LNCaP clone FGC (cell line): ENCODE data around the gene FZR1.

ENCODE experiments used
- DNase-seq: peaks from one replicate; pipeline ENCODE4 v3.0.0-alpha.2; 2011; ENCODE audit warnings: low read depth
- H3K4me3 ChIP-seq: 2 replicates; pipeline ENCODE4 v1.5.1; 2011; ENCODE audit warnings: mild to moderate bottlenecking, low read depth, low read length, control low read depth
- TF ChIP-seq, protein P1 (sequence below): IDR thresholded peaks from 2 replicates; pipeline ENCODE4 v1.5.1; 2012; ENCODE audit warnings: mild to moderate bottlenecking; ENCODE audit not compliant: control insufficient read depth, insufficient read depth; ENCODE audit errors: extremely low read depth

The FZR1 gene

GRCh38 chr19:3497757-3498520 is 8.2 kb upstream of the FZR1 start:
- DNase-seq, result no peak
- TF ChIP-seq, protein P1, sequence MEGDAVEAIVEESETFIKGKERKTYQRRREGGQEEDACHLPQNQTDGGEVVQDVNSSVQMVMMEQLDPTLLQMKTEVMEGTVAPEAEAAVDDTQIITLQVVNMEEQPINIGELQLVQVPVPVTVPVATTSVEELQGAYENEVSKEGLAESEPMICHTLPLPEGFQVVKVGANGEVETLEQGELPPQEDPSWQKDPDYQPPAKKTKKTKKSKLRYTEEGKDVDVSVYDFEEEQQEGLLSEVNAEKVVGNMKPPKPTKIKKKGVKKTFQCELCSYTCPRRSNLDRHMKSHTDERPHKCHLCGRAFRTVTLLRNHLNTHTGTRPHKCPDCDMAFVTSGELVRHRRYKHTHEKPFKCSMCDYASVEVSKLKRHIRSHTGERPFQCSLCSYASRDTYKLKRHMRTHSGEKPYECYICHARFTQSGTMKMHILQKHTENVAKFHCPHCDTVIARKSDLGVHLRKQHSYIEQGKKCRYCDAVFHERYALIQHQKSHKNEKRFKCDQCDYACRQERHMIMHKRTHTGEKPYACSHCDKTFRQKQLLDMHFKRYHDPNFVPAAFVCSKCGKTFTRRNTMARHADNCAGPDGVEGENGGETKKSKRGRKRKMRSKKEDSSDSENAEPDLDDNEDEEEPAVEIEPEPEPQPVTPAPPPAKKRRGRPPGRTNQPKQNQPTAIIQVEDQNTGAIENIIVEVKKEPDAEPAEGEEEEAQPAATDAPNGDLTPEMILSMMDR, result no peak
- no peak overlapping the region for H3K4me3 ChIP-seq

DNA sequence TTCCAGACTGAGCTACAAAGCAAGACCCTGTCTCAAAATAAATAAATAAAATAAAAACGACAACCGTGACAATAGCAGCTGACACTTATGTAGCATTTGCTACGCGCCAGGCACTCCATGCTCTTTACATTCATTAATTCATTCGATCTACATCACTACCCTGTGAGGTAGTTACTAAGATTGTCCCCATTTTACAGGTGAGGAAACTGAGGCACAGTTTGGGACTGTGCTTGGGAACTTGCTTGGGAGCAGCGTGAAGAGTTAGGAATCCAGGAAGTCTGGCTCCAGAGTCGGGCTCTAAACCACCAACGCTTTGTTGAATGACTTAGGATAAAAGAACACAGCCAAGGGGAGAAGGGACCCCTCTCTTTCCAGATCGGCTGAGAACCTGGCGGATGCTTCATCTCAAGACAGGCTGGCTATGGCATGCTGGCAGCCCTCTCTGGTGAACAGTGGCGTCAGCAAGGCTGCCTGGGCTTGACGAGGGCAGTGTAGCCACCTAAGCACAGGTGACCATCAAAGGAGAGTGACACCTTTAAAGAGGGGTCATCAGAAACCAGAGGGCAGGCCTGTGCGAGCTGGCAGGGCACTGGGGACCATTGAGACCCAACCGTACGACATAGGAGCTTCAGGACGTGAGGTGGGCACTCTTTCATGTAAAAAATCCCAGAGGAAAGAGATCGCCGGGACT is 6.2 kb upstream of the FZR1 start:
- TF ChIP-seq, protein P1, result no peak
- H3K4me3 ChIP-seq, result peak overlapping the region; percentile 100
- no peak for DNase-seq

DNA sequence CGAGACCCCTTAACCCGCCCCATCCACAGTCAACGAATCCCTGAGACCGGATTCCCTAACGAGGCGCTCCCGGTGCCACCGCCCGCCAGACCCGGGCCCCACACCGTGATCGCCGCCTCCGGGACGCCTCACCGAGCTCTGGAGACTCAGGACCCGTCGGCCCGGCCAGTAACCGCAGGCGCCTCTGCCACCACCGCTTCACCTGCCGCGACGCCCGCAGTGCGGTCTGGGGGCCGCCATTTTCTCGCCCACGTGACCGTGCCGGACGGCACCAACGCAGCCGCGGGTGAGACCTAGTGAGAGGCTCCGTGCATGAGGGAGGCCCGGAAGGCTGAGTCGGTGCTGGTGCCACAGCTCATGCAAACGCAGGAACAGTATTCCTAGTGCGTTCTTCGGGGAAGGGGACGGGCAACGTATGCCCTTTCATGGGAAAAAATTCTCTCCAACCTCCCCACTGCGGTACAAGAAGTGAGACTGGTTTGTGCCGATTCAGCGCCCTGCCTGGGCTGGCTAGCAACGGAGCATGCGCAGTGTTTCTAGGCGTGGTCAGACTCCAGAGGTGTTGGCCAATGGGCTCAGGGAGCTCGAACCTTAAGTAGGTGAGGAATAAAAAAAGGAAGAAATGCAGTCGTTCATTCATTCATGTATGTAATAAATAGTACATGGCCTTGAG is 5.5 kb upstream of the FZR1 start, which contains the start of gene DOHH:
DOHH (minus strand) TSS at position 246 of the 673 bp plus-strand sequence. CDS start 3,860 bp downstream, outside the sequence.
- H3K4me3 ChIP-seq, result peak within 1 kb of the TSS; percentile 100
- TF ChIP-seq, protein P1, result no peak
- peak; percentile 95 for DNase-seq

- TF ChIP-seq, protein P1, result no peak
These were observed 4.3 kb upstream of the FZR1 start for GRCh38 chr19:3501780-3502179.

GRCh38 chr19:3503036-3503572 is 3.0 kb upstream of the FZR1 start:
- no peak overlapping the region for H3K4me3 ChIP-seq
- no peak for DNase-seq

More at GRCh38 chr19:3501780-3502179, 4.3 kb upstream of the FZR1 start:
- H3K4me3 ChIP-seq, result no peak overlapping the region
- DNase-seq, result no peak

GRCh38 chr19:3504735-3505134 is 1.4 kb upstream of the FZR1 start:
- peak overlapping the region; percentile 70 for H3K4me3 ChIP-seq
- no peak for DNase-seq
- TF ChIP-seq, protein P1, result no peak

More at GRCh38 chr19:3503036-3503572, 3.0 kb upstream of the FZR1 start:
- TF ChIP-seq, protein P1, result no peak
